Measurements from ENCODE around the gene NOVA1.
"Not testable (repeated sequence)": the region's sequence is repeated elsewhere in the genome, so short reads cannot be mapped to it uniquely, and the experiment has no call there.

NOVA1 gene, protein sequence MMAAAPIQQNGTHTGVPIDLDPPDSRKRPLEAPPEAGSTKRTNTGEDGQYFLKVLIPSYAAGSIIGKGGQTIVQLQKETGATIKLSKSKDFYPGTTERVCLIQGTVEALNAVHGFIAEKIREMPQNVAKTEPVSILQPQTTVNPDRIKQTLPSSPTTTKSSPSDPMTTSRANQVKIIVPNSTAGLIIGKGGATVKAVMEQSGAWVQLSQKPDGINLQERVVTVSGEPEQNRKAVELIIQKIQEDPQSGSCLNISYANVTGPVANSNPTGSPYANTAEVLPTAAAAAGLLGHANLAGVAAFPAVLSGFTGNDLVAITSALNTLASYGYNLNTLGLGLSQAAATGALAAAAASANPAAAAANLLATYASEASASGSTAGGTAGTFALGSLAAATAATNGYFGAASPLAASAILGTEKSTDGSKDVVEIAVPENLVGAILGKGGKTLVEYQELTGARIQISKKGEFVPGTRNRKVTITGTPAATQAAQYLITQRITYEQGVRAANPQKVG

DNA sequence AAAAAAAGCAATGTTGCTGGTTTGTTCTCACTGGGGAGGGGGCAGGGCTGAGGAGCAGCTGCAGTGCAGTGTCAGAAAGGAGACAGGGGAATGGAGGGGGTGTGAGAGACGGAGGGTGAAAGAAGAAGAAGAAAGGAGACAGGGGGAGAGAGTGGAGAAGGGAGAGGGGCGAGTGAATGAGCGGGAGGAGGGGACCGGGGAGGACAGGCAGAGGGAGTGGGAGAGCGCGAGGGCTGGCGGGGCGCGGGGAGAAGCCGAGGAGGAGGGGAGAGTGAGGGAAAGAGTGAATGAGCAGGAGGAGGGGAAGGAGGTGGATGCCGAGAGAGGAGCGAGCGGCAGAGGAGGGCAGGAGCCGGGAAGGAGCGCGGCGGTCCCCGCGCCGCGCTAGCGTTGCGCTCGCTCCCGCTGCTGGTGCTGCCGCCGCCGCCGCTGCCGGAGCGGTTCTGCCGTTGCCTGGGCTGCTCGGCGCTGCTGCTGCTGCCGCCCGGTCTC, at the start of gene NOVA1:
Gene NOVA1 (minus strand): TSS at position 445 of the 492 bp plus-strand sequence. CDS start 597 bp downstream, outside the sequence.
- DNase-seq (ENCODE audit: low spot score), result no peak

DNA sequence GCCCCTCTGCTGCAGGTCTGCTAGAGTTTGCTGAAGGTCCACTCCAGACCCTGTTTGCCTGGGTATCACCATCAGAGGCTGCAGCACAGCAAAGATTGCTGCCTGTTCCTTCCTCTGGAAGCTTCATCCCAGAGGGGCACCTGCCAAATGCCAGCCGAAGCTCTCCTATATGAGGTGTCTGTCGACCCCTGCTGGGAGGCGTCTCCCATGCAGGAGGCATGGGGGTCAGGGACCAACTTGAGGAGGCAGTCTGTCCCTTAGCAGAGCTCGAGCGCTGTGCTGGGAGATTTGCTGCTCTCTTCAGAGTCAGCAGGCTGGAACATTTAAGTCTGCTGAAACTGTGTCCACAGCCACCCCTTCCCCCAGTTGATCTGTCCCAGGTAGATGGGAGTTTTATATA, 47.2 kb upstream of the NOVA1 start:
- not testable (repeated sequence) for DNase-seq (ENCODE audit: low spot score)

DNA sequence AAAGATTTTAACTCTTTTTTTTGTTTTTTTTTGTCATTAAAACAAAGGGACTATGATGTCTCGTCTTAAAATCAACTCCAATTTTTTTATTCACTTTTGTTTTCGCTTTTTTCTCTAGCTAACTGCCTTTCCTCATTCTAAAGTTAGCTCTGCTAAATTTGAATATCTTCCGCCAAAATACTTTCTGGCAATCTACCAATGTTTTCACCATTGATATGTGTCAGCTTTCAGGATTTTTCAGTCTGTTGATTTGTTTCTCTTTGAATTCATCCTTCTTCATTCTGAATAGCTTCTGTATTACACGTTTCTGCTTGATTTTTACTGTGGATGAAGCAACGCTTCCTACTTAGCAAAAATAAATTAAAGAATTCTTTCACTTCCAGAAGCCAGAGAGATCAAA, 38.7 kb upstream of the NOVA1 start:
- DNase-seq (ENCODE audit: low spot score), result no peak

DNA sequence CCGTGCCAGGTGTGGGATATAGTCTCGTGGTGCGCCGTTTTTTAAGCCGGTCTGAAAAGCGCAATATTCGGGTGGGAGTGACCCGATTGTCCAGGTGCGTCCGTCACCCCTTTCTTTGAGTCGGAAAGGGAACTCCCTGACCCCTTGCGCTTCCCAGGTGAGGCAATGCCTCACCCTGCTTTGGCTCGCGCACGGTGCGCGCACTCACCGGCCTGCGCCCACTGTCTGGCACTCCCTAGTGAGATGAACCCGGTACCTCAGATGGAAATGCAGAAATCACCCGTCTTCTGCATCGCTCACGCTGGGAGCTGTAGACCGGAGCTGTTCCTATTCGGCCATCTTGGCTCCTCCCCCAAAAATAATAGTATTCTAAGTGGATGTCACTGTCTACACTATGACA, 37.1 kb upstream of the NOVA1 start:
- DNase-seq (ENCODE audit: low spot score), result not testable (repeated sequence)

DNA sequence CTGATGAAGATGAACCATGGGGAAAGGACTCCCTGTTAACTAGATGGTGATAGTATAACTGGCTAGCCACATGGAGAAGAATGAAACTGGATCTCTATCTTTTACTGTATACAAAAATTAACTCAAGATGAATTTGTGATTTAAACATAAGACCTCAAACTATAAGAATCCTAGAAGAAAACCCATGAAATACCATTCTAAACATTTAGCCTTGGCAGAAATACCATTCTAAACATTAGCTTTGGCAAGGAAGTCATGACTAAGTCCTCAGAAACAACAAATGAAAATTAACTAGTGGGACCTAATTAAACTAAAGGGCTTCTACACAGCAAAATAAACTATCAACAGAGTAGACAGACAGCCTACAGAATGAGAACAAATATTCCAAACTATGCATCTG, 28.4 kb upstream of the NOVA1 start:
- DNase-seq (ENCODE audit: low spot score), result no peak

DNA sequence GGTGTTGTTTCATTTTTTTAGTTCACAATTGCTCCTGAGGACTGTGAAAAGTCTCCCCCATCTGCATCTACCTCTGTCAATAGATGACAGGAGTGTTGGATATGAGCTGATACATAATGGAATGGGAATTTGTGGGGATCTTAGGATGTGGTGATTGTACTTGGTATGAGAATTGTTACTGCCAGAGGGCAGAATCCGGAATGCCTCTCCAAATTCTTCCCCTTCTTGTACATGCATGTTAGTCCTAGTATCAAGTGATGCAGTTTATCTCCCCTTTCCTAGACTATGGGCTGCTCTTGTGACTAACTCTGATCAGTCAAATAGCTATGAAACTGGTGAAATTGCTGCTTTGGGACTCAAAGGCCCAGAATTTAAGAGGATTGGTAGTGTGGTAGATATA, 24.8 kb upstream of the NOVA1 start:
- DNase-seq (ENCODE audit: low spot score), result no peak

DNA sequence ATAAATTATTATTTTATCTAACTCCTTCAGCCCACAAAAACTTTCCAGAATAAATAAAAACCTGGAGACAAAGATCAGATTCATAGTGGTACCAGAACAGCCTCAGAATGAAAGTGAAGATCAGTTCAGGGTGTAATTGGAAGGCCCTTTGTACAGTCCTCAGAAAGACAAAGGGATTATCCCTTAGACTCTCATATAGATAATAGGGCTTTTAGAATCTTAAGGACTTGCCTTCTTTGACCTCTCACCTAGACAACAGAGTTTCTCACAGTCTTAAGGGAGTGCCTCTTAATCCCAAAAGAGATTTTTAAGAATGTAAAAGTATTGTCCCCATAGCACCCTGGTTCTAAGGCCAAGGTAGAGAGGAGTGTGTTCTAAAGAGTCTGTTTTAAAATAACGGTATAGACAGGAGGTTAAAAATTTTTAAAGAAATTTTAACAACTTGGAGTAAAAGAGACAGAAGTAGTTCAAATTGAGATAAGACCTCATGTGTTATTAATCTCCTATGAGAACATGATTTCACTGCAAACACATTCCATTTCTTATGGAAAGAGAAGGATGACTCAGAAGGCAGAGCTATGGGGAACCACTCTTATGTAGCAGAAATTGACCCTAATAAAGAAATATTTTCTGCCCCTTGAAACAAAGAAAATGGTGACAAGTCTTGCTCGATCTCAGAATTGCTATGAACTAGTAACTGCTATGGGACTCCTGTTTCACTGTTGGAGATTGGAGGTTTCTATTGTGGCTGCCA, 24.2 kb upstream of the NOVA1 start:
- DNase-seq (ENCODE audit: low spot score), result no peak

DNA sequence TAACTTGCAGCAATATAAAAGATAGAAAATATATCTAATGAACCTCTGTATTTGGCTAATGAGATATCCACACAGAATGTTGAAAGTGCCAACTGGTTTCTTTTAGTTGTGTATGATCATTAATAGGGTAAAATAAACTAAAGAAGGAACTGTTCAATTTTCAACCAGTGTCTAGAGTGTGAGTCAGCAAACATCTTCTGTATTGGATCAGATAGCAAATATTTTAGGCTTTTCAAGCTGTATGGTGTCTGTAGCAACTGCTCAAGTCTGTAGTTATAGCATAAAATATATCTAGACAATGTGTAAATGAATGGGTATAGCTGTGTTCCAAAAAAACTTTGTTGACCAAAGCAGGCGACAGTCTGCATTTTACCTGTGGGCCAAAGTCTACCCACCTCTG, 23.5 kb upstream of the NOVA1 start:
- DNase-seq (ENCODE audit: low spot score), result no peak

DNA sequence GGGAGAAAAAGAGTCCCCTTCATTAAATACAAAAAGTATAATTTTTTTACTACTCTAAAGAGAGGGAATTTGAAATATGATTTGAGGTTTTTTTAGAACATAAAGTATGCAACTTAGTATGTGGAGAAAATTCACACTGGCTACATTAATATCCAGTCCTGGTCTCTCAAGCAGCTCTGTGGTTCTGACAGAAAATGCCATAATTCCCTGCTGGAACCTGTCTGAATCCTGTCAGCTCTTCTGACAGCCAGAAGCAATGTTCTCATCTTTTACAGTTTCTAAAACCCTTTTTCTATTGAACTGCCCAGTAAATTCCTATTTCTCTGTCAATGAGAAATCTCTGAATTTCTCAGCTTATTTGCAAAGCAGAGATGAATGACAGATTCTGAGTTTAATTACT, 13.4 kb upstream of the NOVA1 start:
- no peak for DNase-seq (ENCODE audit: low spot score)

DNA sequence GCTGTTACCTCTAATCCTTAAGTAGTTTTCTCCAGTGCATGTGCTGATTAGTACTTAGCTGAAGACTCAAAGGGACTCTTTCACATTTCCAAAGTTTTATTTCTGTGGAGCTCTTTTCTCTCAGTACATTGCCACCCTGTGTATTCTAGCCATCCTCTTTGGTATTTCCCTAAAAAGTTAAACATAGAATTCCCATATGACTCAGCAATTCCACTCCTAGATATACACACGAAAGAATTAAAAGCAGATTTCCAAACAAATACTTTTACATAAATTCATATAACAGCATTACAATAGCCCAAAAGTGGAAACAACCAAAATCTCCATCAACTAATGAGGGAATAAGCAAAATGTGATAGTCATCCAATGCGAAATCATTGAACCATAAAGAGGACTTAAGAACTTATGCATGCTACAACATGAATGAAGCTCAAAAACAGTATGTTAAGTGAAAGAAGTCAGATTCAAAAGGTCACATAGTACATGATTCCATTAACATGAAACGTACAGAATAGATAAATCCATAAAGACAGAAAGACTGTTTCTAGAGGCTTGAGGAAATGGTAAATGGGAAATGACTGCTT, 9.0 kb upstream of the NOVA1 start:
- DNase-seq (ENCODE audit: low spot score), result no peak

DNA sequence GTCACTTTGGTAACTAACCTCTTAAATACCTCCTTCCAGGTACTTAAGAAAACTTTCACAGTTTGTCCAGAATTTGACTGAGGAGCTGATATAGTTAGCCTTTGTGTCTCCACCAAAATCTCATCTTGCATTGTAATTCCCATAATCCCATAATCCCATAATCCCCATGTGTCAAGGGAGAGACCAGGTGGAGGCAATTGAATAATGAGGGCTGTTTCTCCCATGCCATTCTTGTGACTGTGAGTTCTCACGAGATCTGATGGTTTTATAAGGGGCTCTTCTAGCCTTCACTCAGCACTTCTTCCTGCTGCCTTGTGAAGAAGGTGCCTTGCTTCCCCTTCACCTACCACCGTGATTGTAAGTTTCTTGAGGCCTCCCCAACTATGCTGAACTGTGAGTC, 7.8 kb upstream of the NOVA1 start:
- no peak for DNase-seq (ENCODE audit: low spot score)

DNA sequence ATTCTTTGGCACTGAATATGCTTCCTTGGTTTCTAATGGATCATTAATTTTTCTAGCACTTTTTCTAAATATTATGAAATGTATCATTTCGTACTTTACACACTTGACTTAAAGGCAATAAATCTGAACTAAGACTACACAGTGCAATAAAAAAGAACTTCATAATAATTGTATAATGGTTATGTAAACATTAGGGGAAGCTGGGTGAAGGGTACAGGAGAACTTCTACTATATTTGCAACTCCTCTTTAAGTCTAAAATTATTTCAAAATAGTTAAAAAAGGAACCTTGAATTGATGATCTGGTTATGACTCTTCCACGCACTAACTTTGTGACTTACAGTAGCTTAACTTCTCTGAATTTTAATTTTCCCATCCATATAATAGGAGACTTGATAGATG, 5.1 kb upstream of the NOVA1 start:
- no peak for DNase-seq (ENCODE audit: low spot score)

DNA sequence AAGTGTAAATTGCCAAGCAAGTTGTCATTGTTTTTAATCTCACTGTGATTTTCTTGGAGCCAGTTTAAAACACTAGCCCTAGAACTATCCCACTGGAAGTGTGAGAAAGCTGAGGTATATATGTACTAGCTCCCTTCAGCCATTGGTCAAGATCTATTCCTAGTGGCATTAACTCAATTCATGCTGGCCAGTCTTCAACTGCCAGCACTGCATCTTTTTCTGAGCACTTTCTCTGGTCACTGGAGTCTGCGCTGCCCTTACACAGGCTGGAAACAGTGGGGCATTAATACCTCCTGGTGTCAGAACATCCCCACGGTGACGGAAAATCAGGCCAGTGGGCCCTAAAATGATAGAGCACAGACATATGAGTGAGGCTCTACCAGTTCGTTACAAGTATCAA, 4.0 kb upstream of the NOVA1 start:
- DNase-seq (ENCODE audit: low spot score), result no peak

DNA sequence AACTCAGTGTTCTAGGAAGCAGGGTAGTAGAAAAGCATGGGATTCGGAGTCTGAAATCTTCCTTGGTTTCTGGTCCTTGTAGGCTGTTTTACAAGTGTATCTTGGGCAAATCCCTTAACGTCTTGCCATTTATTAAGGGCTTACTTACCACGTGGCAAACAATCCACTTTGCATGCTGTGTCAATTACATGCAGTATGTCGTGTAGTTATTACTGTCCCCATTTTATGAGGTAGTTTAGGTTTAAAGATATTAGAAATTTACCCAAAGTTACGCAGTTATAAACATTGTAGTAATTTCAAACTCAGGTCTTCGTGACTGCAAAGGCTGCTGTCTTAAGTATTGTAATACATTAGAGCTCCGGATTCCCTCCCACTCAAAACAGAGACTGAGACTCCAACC, 1.5 kb upstream of the NOVA1 start:
- no peak for DNase-seq (ENCODE audit: low spot score)

DNA sequence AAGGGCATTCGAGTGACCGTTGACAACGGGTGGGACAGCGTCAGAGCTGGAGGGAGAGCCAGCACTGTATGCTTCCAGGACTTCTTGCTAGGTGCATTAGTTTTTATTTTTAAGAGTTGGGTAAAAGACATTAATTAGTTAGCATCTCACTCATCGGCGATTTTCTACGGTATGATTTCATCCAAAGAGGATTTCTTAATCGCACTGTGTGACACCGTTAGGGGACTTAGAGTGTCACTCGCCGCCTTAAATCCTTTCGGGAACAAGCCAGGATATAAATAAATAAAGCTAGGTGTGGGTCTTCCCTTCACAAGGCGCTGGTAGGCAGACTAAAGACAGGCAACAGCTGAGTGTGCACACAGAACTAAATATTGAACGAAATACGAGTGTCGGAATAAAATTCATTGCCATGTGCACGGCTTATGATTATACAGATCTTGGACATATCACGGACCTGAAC, 869 bp upstream of the NOVA1 start:
- DNase-seq (ENCODE audit: low spot score), result no peak

DNA sequence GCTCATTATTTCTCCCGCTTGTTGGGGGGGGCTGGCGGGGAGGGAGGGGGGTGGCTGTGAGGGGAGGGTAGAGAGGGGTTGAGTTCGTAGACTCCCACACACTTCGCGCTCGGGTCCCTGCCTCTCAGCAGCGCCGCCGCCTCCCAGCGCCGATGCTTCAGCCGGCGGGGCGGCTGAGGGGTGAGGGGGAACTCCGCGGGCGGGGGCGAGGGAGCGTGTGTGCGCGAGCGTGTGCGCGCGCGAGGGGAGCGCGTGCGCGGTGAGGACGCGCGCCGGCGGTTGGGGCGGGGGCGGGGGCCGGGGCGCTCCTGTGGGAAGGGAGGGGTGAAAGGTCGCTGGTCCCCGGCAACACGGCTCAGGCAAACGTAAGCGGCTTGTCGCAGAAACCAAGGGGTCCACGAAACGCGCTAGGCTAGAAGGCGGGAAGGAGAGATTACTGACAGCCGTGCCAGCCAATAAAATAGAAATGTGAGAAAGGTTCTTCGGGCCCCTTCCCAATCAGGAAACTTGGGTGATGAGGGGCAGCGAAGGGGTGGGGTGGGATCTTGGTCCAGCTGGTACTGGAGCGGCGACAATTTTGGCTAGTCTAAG, 343 bp upstream of the NOVA1 start:
- no peak for DNase-seq (ENCODE audit: low spot score)

DNA sequence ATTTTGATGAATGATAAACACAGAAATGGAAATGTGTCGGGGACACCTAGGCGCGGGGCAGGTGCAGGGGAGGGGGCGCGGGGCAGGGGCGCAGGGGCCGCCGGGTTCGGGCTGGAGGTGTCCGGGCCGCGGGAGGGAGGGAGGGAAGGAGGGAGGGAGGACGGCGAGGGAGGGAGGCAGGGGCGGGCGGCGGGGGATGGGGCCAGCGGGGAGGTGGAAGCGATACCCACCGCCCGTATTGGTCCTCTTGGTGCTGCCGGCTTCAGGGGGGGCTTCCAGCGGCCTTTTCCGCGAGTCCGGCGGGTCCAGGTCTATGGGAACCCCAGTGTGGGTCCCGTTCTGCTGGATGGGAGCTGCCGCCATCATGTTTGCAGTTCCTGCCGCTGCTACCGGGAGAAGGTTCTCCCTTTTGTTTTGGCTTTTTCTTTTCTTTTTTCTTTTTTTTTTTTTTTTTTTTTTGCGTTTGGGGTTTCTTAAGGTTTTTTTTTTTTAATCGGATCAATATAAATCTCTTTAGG, 703 bp downstream of the NOVA1 start:
- DNase-seq (ENCODE audit: low spot score), result no peak

DNA sequence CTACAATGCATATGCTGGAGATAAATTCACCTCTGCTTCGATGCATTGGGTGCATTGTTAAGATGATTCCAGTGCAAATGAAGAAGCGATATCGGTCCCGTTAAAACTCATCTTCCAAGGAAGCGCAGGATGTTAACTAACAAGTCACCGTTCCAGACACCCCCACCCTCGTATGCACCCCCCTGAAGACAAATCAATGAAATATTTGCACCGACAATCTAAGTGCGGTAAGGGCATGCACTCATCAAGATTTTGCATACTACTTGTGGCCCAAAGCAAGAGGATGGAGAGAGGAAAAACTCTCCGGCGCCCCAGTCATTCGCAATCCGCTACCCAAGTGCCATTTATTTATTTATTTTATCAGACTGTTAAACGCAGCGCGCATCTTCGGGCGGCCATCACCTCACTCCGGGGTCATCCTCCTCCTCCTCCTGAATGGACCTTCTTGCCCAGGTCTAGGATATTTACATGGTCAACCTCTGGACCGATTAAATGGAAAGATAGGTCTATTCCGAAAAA, 1.2 kb downstream of the NOVA1 start:
- DNase-seq (ENCODE audit: low spot score), result no peak

DNA sequence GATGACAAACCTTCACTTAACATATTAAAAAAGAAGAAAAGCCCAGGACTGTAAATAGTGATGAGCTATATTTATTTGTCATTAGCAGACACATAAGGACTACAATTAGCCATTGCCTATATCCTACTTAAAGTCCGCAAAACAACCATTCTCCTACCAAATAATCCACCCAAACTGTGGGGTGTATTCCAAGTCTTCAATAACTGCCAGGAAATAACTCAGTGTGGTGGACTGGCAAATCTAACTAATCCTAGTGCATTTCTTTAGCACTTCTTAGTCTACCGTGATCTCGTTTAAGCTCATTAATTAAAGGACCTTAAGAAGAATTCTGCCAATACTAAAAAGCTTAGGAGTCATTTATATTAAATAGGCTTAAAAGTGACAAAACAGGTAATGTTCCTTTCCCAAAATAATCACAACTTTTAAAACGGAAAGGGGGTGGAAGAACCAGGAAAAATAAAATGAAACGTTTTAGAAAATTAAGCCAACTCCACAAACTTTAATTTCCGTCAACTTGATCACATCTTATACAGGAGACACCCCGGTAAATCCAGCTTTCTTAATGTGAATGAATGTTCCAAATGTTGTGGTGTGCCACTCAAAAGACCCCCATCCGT, 1.8 kb downstream of the NOVA1 start:
- DNase-seq (ENCODE audit: low spot score), result no peak

DNA sequence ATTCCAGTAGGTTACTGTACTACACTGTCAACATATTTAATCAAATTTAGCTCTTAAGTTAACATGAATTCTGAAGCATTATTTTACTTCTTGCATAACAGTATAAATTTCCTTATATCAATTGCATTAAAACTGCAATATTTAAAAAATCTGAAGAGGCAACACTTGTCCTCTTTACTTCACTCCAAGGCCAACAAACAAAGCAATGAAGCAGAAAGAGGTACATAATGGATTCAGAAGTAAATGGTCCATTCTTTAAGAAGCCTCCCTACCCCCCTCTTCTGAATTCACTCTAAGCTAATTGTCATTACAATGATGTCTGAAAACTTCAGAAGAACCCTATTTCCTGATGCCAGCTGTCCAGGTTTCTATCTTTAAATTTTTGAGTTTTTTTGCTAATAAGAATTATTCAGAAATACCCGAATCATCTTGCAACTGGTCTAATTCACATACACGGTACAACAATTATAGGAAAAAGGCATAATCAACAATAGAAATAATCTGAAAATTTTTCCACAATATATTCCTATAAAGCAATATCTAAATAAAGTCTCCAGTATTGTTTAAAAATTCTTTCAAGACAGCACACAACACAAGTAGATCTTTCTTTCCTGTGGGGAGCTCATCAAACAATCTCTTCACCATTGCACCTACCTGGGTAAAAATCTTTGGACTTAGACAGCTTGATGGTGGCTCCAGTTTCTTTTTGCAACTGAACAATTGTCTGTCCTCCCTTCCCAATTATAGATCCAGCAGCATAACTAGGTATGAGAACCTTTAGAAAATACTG, 2.9 kb downstream of the NOVA1 start:
- DNase-seq (ENCODE audit: low spot score), result no peak

DNA sequence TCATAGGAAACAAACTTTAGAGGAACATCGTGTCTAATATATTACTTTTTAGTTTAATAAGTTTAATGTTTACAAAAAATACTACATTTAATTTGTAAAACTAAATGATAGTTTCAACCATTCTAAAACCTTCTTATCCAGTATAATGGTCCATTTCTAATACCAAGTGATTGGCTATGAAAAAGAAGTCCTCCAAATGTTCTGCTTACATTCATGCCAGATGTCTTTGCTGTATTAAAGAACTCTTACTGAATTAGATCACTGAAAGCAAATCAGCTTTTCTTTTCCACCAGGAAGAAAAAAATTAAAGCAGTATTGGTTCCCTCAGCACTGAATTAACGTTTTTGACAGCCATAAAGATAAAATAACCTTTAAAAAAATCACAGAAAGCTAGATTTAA, 3.7 kb downstream of the NOVA1 start:
- no peak for DNase-seq (ENCODE audit: low spot score)

Measured in RKO (cell line).